Measurements from ENCODE around the gene CAMK2D.

- TF ChIP-seq POLR2AphosphoS5 (IDR thresholded peaks at IDR 0.05; ENCODE audit: low read depth, low read length): no peak
- TF ChIP-seq TAF1 (IDR thresholded peaks at IDR 0.05; ENCODE audit: low read depth, low read length): no peak
- TF ChIP-seq POLR2A (IDR thresholded peaks at IDR 0.05; ENCODE audit: low read depth, low read length): no peak
- TF ChIP-seq SPI1 (IDR thresholded peaks at IDR 0.05; ENCODE audit: low read depth, low read length): no peak
- no peak for TF ChIP-seq PAX5 (IDR thresholded peaks at IDR 0.05; ENCODE audit: insufficient read depth, low read length, severe bottlenecking)
These were observed 148.0 kb downstream of the CAMK2D start for GRCh38 chr4:113613503-113613902.
